ENCODE measurements around the gene C6orf141.
"Not testable (repeated sequence)": the region's sequence is repeated elsewhere in the genome, so short reads cannot be mapped to it uniquely, and the experiment has no call there.

The C6orf141 gene

GRCh38 chr6:49579649-49580048 lies 29.2 kb downstream of the C6orf141 start:
- no peak for FAIRE-seq

- no peak for FAIRE-seq
These were observed 32.1 kb downstream of the C6orf141 start for GRCh38 chr6:49582529-49582928.

GRCh38 chr6:49587262-49587661 lies 36.8 kb downstream of the C6orf141 start:
- FAIRE-seq: not testable (repeated sequence)

Measured in G401.6 (cell line).